ENCODE measurements around the gene ELP6. TPM values are rescaled to one million over a fixed set of nuclear protein-coding genes. Genes with fewer than 3 reads are reported as not detected.

Gene ELP6
- total RNA-seq, 2 experiments from 2014 or later: 11.0 to 12.3 TPM

DNA sequence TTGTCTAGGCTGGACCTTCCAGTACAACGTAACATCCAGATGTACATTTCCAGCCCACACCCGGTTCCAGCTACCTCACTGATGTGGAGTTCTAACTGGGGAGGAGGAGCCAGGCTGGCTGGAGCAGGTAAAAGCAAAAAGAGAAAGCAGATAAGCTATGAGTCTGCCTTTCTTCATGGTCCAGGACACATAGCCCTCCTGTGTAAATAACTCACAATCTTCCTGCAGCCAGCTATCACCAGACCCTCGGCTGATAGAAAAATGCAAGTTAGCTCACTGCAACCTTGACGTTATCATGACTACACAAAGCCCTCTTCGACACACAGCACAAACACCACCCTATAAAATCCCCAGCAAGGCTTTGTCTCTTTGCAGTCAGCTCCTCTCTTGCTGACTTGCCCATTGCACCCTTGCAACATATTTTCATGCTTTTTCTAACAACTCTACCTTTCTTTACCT is 20.5 kb upstream of the ELP6 start:
- CTCF ChIA-PET: interaction anchor here (0.6 to 1.5 kb wide), 2 partner anchors 12 to 323 kb away, joined by 3 to 4 read pairs; no protein-coding TSS in a partner anchor
- ATAC-seq (ENCODE audit: poor library complexity) (no peak), DNase-seq (no peak)
- Histone ChIP-seq H3K4me1 (ENCODE audit: insufficient read depth, low read length) (no peaks in the 10 kb centered on the region), H3K27me3 (ENCODE audit: control insufficient read depth in 1 of 2, insufficient read depth in 2 of 2, low read length in 2 of 2) (no peaks in the 10 kb centered on the region), H3K4me3 (ENCODE audit: low read length) (no peak overlapping the region), H3K9me3 (ENCODE audit: control insufficient read depth in 1 of 2, insufficient read depth in 1 of 2, low read length in 2 of 2) (peaks cover 0 to 3% of the 10 kb centered on the region in 2 experiments), H3K27ac (ENCODE audit: low read depth in 1 of 2, low read length in 2 of 2) (no peak overlapping the region), H3K36me3 (ENCODE audit: insufficient read depth, low read length) (no peaks in the 10 kb centered on the region)
- Mint-ChIP-seq H3K9me3 (no peaks in the 10 kb centered on the region), H3K27me3 (peaks cover 3% of the 10 kb centered on the region), H3K27ac (no peak overlapping the region), H3K36me3 (ENCODE audit: low read depth) (no peaks in the 10 kb centered on the region), H3K4me1 (ENCODE audit: low read depth) (no peaks in the 10 kb centered on the region), H3K4me3 (no peak overlapping the region)
- POLR2A ChIA-PET: no interaction called here
- TF ChIP-seq, protein P1, sequence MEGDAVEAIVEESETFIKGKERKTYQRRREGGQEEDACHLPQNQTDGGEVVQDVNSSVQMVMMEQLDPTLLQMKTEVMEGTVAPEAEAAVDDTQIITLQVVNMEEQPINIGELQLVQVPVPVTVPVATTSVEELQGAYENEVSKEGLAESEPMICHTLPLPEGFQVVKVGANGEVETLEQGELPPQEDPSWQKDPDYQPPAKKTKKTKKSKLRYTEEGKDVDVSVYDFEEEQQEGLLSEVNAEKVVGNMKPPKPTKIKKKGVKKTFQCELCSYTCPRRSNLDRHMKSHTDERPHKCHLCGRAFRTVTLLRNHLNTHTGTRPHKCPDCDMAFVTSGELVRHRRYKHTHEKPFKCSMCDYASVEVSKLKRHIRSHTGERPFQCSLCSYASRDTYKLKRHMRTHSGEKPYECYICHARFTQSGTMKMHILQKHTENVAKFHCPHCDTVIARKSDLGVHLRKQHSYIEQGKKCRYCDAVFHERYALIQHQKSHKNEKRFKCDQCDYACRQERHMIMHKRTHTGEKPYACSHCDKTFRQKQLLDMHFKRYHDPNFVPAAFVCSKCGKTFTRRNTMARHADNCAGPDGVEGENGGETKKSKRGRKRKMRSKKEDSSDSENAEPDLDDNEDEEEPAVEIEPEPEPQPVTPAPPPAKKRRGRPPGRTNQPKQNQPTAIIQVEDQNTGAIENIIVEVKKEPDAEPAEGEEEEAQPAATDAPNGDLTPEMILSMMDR (IDR thresholded peaks at IDR 0.05): no peak
- intact Hi-C loops (cut with DNase I, micrococcal nuclease): no loop called here

DNA sequence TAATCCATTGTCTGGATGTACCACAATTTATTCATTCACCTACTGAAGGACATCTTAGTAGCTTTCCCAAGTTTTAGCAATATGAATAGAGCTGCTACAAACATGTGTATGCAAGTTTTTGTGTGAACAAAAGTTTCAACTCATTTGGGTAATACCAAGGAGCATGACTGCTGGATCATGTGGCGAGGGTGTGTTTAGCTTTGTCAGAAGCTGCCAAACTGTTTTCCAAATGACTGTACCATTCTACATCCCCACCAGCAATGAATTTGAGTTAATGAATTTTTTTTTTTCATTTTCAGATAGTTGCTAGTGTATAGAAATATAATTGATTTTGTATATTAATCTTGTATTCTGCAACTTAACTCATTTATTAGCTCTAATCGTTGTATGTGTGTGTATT is 20.0 kb upstream of the ELP6 start:
- H3K27ac ChIP-seq (ENCODE audit: low read depth in 1 of 2, low read length in 2 of 2): no peak overlapping the region
- no peaks in the 10 kb centered on the region for H3K36me3 Mint-ChIP-seq (ENCODE audit: low read depth)
- intact Hi-C loops (cut with DNase I, micrococcal nuclease): no loop called here
- peaks cover 0 to 8% of the 10 kb centered on the region in 2 experiments for H3K9me3 ChIP-seq (ENCODE audit: control insufficient read depth in 1 of 2, insufficient read depth in 1 of 2, low read length in 2 of 2)
- CTCF ChIA-PET: interaction anchor here (0.8 to 1.5 kb wide), 2 partner anchors 11 to 370 kb away, joined by 3 to 4 read pairs; no protein-coding TSS in a partner anchor
- DNase-seq: no peak
- TF ChIP-seq, protein P1 (IDR thresholded peaks at IDR 0.05): no peak
- no peaks in the 10 kb centered on the region for H3K27me3 ChIP-seq (ENCODE audit: control insufficient read depth in 1 of 2, insufficient read depth in 2 of 2, low read length in 2 of 2)
- no peaks in the 10 kb centered on the region for H3K9me3 Mint-ChIP-seq
- H3K36me3 ChIP-seq (ENCODE audit: insufficient read depth, low read length): no peaks in the 10 kb centered on the region
- no peak overlapping the region for H3K27ac Mint-ChIP-seq
- no peak overlapping the region for H3K4me3 ChIP-seq (ENCODE audit: low read length)
- no peaks in the 10 kb centered on the region for H3K4me1 ChIP-seq (ENCODE audit: insufficient read depth, low read length)
- no peak overlapping the region for H3K4me3 Mint-ChIP-seq
- POLR2A ChIA-PET: no interaction called here
- no peaks in the 10 kb centered on the region for H3K4me1 Mint-ChIP-seq (ENCODE audit: low read depth)
- H3K27me3 Mint-ChIP-seq: peaks cover 3% of the 10 kb centered on the region
- no peak for ATAC-seq (ENCODE audit: poor library complexity)

DNA sequence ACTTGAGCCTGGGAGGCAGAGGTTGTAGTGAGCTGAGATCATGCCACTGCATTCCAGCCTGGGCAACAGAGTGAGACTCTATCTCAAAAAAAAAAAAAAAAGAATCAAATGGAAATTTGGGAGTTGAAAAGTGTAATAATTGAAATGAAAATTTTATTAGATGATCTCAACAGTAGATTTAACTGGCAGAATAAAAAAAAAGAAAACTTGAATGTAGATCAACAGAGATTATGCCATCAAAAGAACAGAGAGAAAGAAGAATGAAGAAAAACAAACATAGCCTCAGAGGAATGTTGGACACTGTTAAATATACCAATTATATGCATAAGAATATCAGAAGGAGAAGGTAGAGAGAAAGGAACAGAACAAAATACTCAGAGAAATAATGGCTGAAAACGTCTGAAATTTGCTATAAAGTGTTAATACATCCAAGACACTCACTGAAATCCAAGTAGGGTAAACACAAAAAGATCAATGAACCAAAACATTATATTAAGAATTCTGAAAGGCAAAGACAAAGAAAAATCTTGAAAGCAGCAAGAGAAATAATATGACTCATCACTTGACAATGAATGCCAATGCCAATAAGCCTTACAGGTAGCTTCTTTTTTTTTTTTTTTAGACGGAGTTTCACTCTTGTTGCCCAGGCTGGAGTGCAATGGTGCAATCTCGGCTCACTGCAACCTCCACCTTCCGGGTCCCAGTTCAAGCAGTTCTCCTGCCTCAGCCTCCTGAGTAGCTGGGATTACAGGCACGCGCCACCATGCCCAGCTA is 14.6 kb upstream of the ELP6 start:
- no peaks in the 10 kb centered on the region for H3K4me1 ChIP-seq (ENCODE audit: insufficient read depth, low read length)
- DNase-seq: no peak
- H3K27ac Mint-ChIP-seq: no peak overlapping the region
- H3K9me3 ChIP-seq (ENCODE audit: control insufficient read depth in 1 of 2, insufficient read depth in 1 of 2, low read length in 2 of 2): peaks cover 0 to 20% of the 10 kb centered on the region in 2 experiments
- H3K9me3 Mint-ChIP-seq: peaks cover 4% of the 10 kb centered on the region
- H3K27ac ChIP-seq (ENCODE audit: low read depth in 1 of 2, low read length in 2 of 2): no peak overlapping the region
- no peaks in the 10 kb centered on the region for H3K36me3 Mint-ChIP-seq (ENCODE audit: low read depth)
- POLR2A ChIA-PET: no interaction called here
- ATAC-seq (ENCODE audit: poor library complexity): no peak
- CTCF ChIA-PET: no interaction called here
- H3K4me3 Mint-ChIP-seq: no peak overlapping the region
- H3K27me3 ChIP-seq (ENCODE audit: control insufficient read depth in 1 of 2, insufficient read depth in 2 of 2, low read length in 2 of 2): no peaks in the 10 kb centered on the region
- H3K4me1 Mint-ChIP-seq (ENCODE audit: low read depth): no peaks in the 10 kb centered on the region
- no peaks in the 10 kb centered on the region for H3K36me3 ChIP-seq (ENCODE audit: insufficient read depth, low read length)
- intact Hi-C loops (cut with DNase I, micrococcal nuclease): no loop called here
- no peaks in the 10 kb centered on the region for H3K27me3 Mint-ChIP-seq
- TF ChIP-seq, protein P1 (IDR thresholded peaks at IDR 0.05): no peak
- no peak overlapping the region for H3K4me3 ChIP-seq (ENCODE audit: low read length)

Data from CD4-positive, alpha-beta T cell (primary cell).